B cell (primary cell): ENCODE data around the gene FATE1. TPM values are rescaled to one million over a fixed set of nuclear protein-coding genes. Genes with fewer than 3 reads are reported as not detected.

ENCODE experiments used
- ATAC-seq: fragments of 200-7000 bp; cut with Tn5 transposase; one replicate; pipeline ENCODE4 v1.10.0; 2021; ENCODE audit warnings: low read depth, mild to moderate bottlenecking, moderate number of reproducible peaks, moderate library complexity
- CTCF ChIA-PET: fragments of 350-600 bp; sonication (Branson Sonifier 250); formaldehyde crosslinking; loops from one replicate; lab custom pipeline; 2021; ENCODE audit warnings: antibody characterized with exemption, inconsistent platforms; lab: Charles Lee
- POLR2A ChIA-PET: fragments of 350-600 bp; sonication (Branson Sonifier 250); formaldehyde crosslinking; loops from one replicate; lab custom pipeline; 2021; ENCODE audit warnings: antibody characterized with exemption; lab: Charles Lee
- DNase-seq: peaks from one replicate; pipeline ENCODE4 v3.0.0; 2013
- H2AFZ ChIP-seq: 2 replicates; pipeline ENCODE4 v1.6.1; 2012; ENCODE audit warnings: mild to moderate bottlenecking, low read depth, low read length; ENCODE audit not compliant: insufficient read depth, poor library complexity, severe bottlenecking
- H3K27ac ChIP-seq, 2 donors: 1 replicate in 1 of 2; 2 replicates in 1 of 2; pipeline ENCODE4 v1.5.1; 2012 to 2013; ENCODE audit warnings: low read length in 2 of 2, mild to moderate bottlenecking in 2 of 2, moderate library complexity in 1 of 2
- H3K27me3 ChIP-seq, 4 experiments: fragments of 200-600 bp in 1 of 4; sonication (generic) in 1 of 4; replicated peaks in 1 of 4; 1 replicate in 2 of 4; 2 replicates in 2 of 4; pipeline versions ENCODE4 v1.6.1 to v1.7.0; 2013 to 2016; ENCODE audit warnings: low read length in 3 of 4, mild to moderate bottlenecking in 2 of 4, mixed read lengths in 1 of 4, moderate library complexity in 1 of 4; ENCODE audit not compliant: insufficient read depth in 4 of 4, control insufficient read depth in 3 of 4; ENCODE audit errors: control extremely low read depth in 1 of 4
- H3K36me3 ChIP-seq, 2 experiments: replicated peaks in 1 of 2; 1 replicate in 1 of 2; 2 replicates in 1 of 2; pipeline versions ENCODE4 v1.6.1 to v1.7.1; 2013; ENCODE audit warnings: low read length in 1 of 2; ENCODE audit not compliant: insufficient read depth in 2 of 2, control insufficient read depth in 1 of 2; ENCODE audit errors: control extremely low read depth in 1 of 2, extremely low read depth in 1 of 2
- H3K4me1 ChIP-seq, 2 donors: fragments of 200-600 bp in 1 of 2; sonication (generic) in 1 of 2; 1 replicate in 1 of 2; 2 replicates in 1 of 2; pipeline versions ENCODE4 v1.5.1 to v1.6.1; 2013 to 2017; ENCODE audit warnings: low read length in 2 of 2; ENCODE audit not compliant: control insufficient read depth in 2 of 2, insufficient read depth in 2 of 2
- H3K4me2 ChIP-seq: replicated peaks from 2 replicates; pipeline ENCODE3; 2012; ENCODE audit warnings: mild to moderate bottlenecking, low read depth, low read length; ENCODE audit not compliant: poor library complexity, severe bottlenecking
- H3K4me3 ChIP-seq, 5 experiments: fragments of 200-600 bp in 1 of 5; sonication (generic) in 1 of 5; 1 replicate in 3 of 5; 2 replicates in 2 of 5; pipeline versions ENCODE4 v1.5.1 to v1.7.0; 2011 to 2016; ENCODE audit warnings: low read length in 4 of 5, mild to moderate bottlenecking in 4 of 5, low read depth in 2 of 5, control low read depth in 1 of 5, moderate library complexity in 1 of 5; ENCODE audit not compliant: insufficient read depth in 1 of 5; ENCODE audit errors: control extremely low read depth in 1 of 5, extremely low read depth in 1 of 5
- H3K79me2 ChIP-seq: fragments of 200-600 bp; sonication (generic); one replicate; pipeline ENCODE4 v1.6.0; 2016; ENCODE audit warnings: low read length; ENCODE audit not compliant: control insufficient read depth, insufficient read depth
- H3K9ac ChIP-seq: fragments of 200-600 bp; sonication (generic); 2 replicates; pipeline ENCODE4 v1.6.1; 2017; ENCODE audit warnings: mild to moderate bottlenecking, low read length, moderate library complexity
- H3K9me3 ChIP-seq, 3 donors: one replicate each; pipeline versions ENCODE4 v1.6.1 to v1.7.1; 2013; ENCODE audit warnings: low read length in 2 of 3; ENCODE audit not compliant: control insufficient read depth in 2 of 3, insufficient read depth in 1 of 3; ENCODE audit errors: control extremely low read depth in 1 of 3
- H4K20me1 ChIP-seq: 2 replicates; pipeline ENCODE4 v1.6.0; 2012; ENCODE audit warnings: mild to moderate bottlenecking, low read length; ENCODE audit not compliant: insufficient read depth, control insufficient read depth, poor library complexity, severe bottlenecking
- H3K27ac Mint-ChIP-seq: one replicate; pipeline ENCODE4 v1.8.0; 2021; ENCODE audit warnings: mixed read lengths
- H3K27me3 Mint-ChIP-seq: one replicate; pipeline ENCODE4 v1.8.0; 2021; ENCODE audit warnings: mixed read lengths
- H3K4me1 Mint-ChIP-seq: one replicate; pipeline ENCODE4 v1.8.0; 2021; ENCODE audit warnings: mixed read lengths
- H3K4me3 Mint-ChIP-seq: one replicate; pipeline ENCODE4 v1.8.0; 2021; ENCODE audit warnings: mixed read lengths
- H3K9me3 Mint-ChIP-seq: one replicate; pipeline ENCODE4 v1.8.0; 2022; ENCODE audit warnings: mixed read lengths; ENCODE audit not compliant: insufficient read depth
- CTCF ChIP-seq: fragments of 200-600 bp; IDR thresholded peaks from one replicate; pipeline ENCODE4 v1.8.0; 2022; ENCODE audit warnings: antibody characterized with exemption, mild to moderate bottlenecking
- EZH2 ChIP-seq: IDR thresholded peaks from 2 replicates; pipeline ENCODE4 v1.6.1; 2012; ENCODE audit warnings: borderline replicate concordance, low read depth, mild to moderate bottlenecking, moderate library complexity, low read length; ENCODE audit not compliant: insufficient read depth, poor library complexity, severe bottlenecking
- WGBS: methylation state at CpG from one replicate; pipeline ENCODE4 v1.1.5; 2013; ENCODE audit warnings: missing lambda C conversion rate; ENCODE audit not compliant: insufficient coverage; 5-methylcytosine and 5-hydroxymethylcytosine counted together
- intact Hi-C: fragments of 100-400 bp; cut with micrococcal nuclease; formaldehyde crosslinking; loops from one replicate; pipeline ENCODE4 v1.10.0; 2022
- polyA plus RNA-seq: library from polyadenylated mRNA; depleted of rRNA; stranded (reverse); fragments of >200 nt; gene quantifications from 2 replicates; pipeline ENCODE4 v1.2.3, GENCODE V29; 2012
- total RNA-seq, 2 donors: library from RNA; stranded (reverse); fragments of 120-200 nt in 1 of 2; gene quantifications; 1 replicate in 1 of 2; 2 replicates in 1 of 2; pipeline versions ENCODE4 v1.2.3 to v1.2.4, GENCODE V29; 2013 to 2022

FATE1 gene
- total and polyA plus RNA-seq, 2 donors (not counting 1 experiment from before 2014, with no cell fraction given): not detected

DNA sequence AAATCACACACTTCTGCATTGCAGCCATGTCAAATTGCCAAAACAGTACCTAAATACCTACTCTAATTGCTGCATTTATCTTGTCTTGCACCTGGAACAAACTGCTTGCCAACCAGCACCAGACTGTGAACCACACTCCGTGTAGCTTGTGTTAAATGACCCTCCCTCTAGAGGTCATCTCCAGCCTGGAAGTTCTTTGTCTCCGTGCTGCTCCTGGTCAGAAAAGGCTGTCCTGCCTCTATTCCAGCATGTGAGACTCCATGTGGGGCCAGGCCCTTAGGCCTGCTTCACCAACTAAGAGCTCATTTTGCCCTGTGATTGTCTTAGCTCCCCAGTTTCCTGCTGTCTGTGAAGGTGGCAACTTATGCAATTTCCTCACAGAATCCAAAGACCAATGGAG, 47.0 kb downstream of the FATE1 start:
- H3K27me3 Mint-ChIP-seq: peaks cover 7% of the 10 kb centered on the region
- Histone ChIP-seq H4K20me1 (no peaks in the 10 kb centered on the region), H3K27me3 (no peaks in the 10 kb centered on the region), H3K9ac (no peak overlapping the region), H3K36me3 (no peaks in the 10 kb centered on the region), H3K79me2 (no peaks in the 10 kb centered on the region), H2AFZ (no peak overlapping the region), H3K4me1 (no peaks in the 10 kb centered on the region), H3K4me2 (no peak overlapping the region), H3K9me3 (no peaks in the 10 kb centered on the region), H3K27ac (no peak overlapping the region), H3K4me3 (no peak overlapping the region)
- TF ChIP-seq EZH2 (no peak), CTCF (no peak)
- ChIA-PET CTCF (no interaction called here), POLR2A (no interaction called here)
- no CpG with 5 or more reads among the region's 2 CpGs for WGBS
- no peak overlapping the region for H3K4me3 Mint-ChIP-seq
- H3K9me3 Mint-ChIP-seq: no peaks in the 10 kb centered on the region
- no peaks in the 10 kb centered on the region for H3K4me1 Mint-ChIP-seq
- DNase-seq: no peak
- intact Hi-C loops: no loop called here
- ATAC-seq: no peak
- no peak overlapping the region for H3K27ac Mint-ChIP-seq

GRCh38 chrX:151763711-151764110, 47.9 kb downstream of the FATE1 start:
- Mint-ChIP-seq H3K27ac (no peak overlapping the region), H3K4me1 (no peaks in the 10 kb centered on the region), H3K27me3 (peaks cover 7% of the 10 kb centered on the region), H3K4me3 (no peak overlapping the region), H3K9me3 (no peaks in the 10 kb centered on the region)
- H3K36me3 ChIP-seq: no peaks in the 10 kb centered on the region
- no peaks in the 10 kb centered on the region for H3K79me2 ChIP-seq
- H3K4me2 ChIP-seq: no peak overlapping the region
- no peak overlapping the region for H2AFZ ChIP-seq
- WGBS: no CpG with 5 or more reads among the region's 8 CpGs
- no peaks in the 10 kb centered on the region for H3K4me1 ChIP-seq
- no peak for TF ChIP-seq EZH2
- TF ChIP-seq CTCF: no peak
- H3K9ac ChIP-seq: no peak overlapping the region
- no peaks in the 10 kb centered on the region for H4K20me1 ChIP-seq
- intact Hi-C loops: no loop called here
- ATAC-seq: no peak
- H3K27me3 ChIP-seq: no peaks in the 10 kb centered on the region
- no peaks in the 10 kb centered on the region for H3K9me3 ChIP-seq
- ChIA-PET CTCF (no interaction called here), POLR2A (no interaction called here)
- H3K4me3 ChIP-seq: no peak overlapping the region
- H3K27ac ChIP-seq: no peak overlapping the region
- DNase-seq: no peak
